ENCODE data around the gene TMEM178A.

DNA sequence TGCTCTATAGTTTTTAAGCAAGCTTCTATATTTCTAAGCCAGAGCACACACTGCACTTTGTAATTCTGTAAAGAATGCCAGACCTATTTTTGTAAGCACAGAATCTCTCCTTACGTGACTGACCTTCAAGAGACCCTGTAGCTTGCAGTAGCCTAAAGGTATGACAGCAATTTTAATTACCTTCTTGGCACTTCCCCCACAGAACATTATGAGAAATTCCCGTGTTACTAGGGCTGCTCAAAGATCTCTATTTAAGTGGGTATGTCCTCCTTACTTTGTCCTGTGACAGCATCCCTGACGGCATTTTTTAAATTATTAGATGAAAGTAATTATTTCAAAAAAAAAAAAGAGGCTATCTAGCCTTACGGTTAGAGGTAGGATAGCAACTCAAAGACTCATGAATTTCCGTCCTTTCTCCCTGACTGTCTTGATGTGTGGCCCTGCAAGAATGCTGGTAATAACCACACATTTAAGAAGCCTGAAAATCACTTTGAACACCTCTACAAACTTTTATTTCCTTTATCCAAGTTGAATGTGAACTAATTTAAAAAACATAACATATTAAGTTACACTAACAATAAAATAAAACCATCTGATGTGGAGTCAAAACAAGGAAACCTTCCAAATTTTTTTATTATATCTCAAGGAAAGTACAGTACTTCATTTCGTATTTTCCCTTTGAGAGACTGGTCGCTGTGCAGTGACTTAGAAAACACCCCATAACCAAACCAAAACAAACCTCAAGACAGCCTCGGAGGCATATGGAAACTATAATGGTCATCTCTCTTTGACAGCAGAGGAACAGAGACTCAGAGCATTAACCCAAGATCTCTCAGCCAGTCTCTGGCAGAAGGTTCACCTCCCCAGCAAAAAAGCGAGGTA, 58.5 kb downstream of the TMEM178A start:
- TF ChIP-seq, protein P1, sequence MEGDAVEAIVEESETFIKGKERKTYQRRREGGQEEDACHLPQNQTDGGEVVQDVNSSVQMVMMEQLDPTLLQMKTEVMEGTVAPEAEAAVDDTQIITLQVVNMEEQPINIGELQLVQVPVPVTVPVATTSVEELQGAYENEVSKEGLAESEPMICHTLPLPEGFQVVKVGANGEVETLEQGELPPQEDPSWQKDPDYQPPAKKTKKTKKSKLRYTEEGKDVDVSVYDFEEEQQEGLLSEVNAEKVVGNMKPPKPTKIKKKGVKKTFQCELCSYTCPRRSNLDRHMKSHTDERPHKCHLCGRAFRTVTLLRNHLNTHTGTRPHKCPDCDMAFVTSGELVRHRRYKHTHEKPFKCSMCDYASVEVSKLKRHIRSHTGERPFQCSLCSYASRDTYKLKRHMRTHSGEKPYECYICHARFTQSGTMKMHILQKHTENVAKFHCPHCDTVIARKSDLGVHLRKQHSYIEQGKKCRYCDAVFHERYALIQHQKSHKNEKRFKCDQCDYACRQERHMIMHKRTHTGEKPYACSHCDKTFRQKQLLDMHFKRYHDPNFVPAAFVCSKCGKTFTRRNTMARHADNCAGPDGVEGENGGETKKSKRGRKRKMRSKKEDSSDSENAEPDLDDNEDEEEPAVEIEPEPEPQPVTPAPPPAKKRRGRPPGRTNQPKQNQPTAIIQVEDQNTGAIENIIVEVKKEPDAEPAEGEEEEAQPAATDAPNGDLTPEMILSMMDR (IDR thresholded peaks at IDR 0.05) = no peak
- TF ChIP-seq POLR2AphosphoS5 (IDR thresholded peaks at IDR 0.05) (no peak), EP300 (IDR thresholded peaks at IDR 0.05) (no peak)

All from sigmoid colon (tissue), 4 donors.